Hindlimb muscle (tissue), 1 donor: ENCODE measurements around the gene ATP5ME. TPM values are rescaled to one million over a fixed set of nuclear protein-coding genes. Genes with fewer than 3 reads are reported as not detected.
A peak's percentile ranks its signal among the peaks of the same experiment; 100 is the strongest.
"Not testable (repeated sequence)": the region's sequence is repeated elsewhere in the genome, so short reads cannot be mapped to it uniquely, and the experiment has no call there.

ENCODE experiments used
- DNase-seq: peaks from one replicate; pipeline ENCODE4 v3.0.0-alpha.2; 2013
- polyA plus RNA-seq: library from polyadenylated mRNA; unstranded; fragments of 120-200 nt; gene quantifications from one replicate; pipeline ENCODE4 v1.2.1, GENCODE V29; 2013; ENCODE audit not compliant: insufficient read length

ATP5ME gene
- polyA plus RNA-seq, 1 donor = 251 TPM

GRCh38 chr4:704971-705277 lies 30.8 kb upstream of the ATP5ME start:
- DNase-seq = no peak

GRCh38 chr4:704198-704891 lies 30.3 kb upstream of the ATP5ME start:
- DNase-seq = no peak

GRCh38 chr4:703336-704197 lies 29.5 kb upstream of the ATP5ME start:
- DNase-seq = no peak

DNA sequence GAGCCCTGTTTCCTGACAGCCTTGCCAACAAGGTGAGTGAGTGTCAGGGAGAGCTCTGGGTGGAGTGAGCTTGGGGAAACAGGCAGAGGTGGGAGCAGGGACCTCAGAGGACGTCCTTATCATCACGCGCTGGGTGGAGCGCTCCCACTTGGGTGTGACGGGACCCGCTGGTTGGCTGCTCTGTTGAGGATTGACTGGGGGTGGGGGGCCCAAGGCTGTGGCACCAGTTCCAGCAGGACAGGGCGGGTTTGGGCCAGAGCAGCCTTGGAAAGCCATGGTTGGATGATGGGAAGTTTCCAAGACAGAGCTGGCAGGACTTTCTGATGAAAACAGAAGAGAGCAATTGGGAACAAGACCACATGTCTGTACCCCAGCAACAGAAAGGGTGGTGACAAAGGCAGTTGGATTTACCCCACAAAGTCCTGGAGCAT lies 28.6 kb upstream of the ATP5ME start:
- no peak for DNase-seq

GRCh38 chr4:700587-701264 lies 26.6 kb upstream of the ATP5ME start:
- no peak for DNase-seq

DNA sequence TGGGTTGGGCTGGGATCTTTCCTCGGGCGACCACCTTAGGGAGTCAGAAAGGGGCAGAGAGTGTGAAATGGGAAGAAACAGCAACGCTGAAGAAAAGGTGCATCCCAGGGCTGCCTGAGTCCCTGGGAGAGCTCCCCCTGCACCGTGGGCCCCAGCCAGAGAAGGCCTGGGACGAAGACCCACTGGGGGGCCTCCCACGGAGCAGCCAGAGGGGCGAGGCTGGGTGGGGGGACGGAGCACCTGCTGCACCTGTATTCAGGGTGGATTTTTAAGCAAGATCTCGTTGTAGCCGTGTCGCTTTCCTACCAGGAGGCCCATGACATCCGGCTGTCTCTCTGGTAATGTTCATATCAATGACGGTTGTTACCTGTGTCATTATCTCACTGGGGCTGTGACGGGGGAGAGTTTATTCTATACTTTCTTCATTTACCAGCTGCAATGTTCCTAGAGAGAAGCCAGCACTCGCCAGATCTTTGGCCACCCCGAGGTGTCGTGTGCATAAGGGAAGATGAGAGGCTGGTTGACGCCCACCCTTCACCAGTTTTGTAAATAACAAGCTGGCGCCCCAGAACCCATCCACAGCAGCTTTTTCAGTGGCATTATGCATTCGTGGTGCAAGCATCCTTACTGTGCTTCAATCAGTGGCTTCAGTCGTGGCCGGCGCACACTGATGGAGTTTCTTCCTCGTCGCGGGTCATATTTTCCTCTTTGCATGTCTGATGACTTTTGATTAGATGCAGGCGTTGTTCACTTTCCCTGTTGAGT lies 25.9 kb upstream of the ATP5ME start:
- no peak for DNase-seq

- not testable (repeated sequence) for DNase-seq
These were observed 20.4 kb upstream of the ATP5ME start for GRCh38 chr4:694341-694940.

DNA sequence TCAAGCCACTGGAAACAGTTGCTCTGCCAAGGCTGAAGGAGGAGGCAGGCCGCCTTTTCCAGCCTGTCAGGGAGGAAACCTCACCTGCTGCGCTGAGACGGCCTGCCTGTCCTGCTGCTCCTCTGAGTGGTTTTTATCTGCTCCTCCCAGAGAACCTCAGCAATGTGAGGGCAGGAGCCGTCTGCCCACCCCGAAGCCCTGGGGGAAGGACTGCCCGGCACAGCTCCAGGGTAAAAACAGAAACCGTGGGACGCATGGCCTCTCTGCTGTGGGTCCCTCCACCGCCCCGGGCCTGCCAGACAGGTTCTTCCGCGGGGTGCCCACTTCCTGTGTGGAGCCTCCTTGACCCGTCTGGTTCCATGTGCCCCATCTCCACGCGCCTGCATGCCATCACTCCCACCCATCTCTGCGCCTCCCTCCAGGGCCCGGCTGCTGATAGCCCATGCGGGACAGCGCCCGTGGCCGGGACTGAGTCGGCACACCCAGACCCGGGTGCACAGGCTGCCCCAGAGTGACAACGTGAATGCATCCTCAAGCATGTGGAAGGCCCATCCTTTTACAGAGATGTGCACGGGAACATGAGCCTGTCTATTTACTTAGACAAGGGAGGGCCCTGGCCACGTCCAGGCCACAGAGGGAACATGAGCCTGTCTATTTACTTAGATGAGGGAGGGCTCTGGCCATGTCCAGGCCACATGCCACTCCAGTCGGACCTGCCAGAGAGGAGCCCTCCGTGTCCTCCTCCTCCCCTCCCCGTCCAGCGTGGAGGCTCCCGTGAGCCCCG lies 18.9 kb upstream of the ATP5ME start:
- DNase-seq = no peak

GRCh38 chr4:689723-690122 lies 15.6 kb upstream of the ATP5ME start:
- DNase-seq = no peak

- DNase-seq = no peak
These were observed 15.0 kb upstream of the ATP5ME start, which contains the start of gene SLC49A3 for GRCh38 chr4:688854-689681. SLC49A3 (minus strand) TSS chr4:689151; CDS start chr4:689127, 24 bp downstream.

DNA sequence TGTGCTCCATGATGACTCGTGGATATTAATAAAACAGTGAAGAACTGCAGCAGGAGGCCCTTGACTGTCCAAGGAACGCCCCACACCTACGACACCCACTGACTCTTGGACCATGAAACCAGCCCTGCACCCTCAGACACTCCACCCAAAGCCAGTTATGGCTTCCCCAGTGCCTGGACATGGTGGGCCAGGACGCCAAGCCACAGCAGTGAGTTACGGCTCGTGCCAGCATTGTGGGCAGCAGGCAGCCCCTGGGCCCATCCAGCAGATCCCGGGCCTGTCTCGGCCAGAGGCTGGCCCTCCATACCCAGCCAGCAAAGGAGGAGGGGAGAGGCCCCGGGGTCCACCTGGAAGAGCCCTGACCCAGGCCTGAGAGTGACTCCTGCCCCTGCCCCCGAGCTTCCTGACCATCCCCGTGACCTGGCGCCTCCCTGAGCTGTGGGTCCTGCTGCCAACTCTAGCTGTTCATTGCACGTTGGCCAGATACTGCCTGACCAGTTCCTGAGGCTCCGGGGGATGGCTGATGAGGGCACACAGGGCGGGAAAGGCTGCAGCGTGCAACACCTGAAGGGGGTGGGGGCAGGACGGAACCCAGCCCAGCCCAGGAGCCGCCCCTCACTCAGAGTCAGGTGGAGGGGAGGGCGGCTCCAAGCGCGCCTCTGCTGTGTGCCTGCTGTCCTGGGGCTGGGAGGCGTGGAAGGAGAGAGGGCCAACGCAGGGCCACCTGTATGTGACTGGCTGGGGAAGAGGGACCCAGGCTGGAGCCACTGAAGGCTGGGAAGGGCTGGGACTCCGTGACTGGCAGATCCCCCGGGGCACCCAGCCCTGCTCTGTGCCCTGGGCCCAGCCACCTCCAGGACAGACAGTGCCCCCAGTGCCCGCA lies 14.1 kb upstream of the ATP5ME start:
- DNase-seq = no peak

DNA sequence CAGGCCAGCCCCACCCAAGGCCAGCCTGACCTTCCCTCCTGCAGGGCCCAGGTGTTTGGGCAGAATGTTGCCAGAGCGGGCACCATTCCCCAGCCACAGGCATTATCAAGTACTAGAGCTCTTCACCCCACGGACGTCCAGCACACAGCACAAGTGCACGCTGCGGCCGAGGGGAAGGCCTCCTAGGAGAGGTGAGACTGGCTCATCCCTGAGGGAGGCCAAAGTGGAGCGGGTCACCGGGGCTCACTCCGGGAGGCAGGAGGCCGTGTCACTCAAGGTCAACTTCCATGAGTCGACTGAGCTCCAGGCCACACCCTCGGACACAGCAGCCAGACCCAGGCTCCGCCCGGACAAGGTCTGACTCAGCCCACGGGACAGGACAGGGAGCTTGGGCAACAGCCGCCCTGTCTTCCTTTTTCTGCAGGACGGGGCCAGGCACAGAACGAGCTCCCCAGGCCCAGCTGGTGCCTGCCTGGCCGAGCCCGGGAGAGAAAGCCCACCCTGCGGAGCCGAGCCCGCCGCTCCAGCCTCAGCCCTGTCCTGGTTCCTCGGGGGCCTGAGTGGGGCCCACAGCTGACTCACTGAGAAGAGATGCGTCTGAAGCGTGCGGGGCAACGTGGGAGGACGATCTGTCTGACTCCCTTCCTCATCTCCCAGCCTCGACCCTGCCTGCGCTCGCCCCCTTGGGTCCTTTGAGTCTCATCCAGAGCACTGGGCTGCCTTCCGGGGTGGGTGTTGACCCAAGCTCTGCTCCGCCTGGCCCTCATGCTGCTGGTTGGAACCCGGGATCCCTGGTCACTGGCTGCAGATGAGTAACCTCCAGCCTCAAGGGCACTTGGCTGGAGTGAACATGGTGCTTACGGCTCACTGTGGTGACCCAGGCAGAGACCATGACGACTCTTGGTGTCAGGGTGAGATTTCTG lies 13.2 kb upstream of the ATP5ME start:
- DNase-seq = no peak

GRCh38 chr4:686413-687040 lies 12.5 kb upstream of the ATP5ME start:
- DNase-seq = no peak

DNA sequence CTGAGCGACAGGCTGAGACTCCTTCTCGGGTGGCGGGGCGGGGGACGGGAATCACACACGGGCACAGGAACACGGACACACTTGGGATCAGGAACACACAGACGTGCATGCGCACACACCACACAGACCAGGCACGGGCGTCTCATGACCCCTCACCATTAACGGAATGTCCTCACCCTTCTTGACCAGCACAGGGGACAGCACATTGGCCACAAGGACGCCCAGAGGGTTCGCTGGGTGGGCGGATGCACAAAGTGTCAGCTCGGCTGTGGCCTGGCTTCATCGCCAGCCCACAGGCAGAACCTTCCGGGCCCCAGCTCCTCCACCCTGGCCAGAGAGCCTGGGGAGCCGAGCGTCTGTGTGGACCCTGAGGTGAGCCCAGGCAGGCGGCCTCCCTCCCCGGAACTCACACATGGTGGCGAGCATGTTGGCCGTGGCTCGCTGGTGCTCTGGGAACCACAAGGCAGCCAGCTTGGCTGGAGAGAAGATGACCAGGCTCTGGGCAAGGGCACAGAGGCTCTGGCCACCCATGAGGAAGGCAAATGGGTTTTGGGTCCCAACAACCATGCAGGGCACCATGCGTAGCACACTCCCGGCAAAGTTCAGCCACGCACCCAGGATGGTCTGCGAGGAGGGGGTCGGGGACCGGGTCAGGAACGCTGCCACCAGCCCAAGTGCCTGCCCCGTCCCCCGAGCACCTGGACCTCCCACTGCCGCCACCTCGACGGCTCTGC lies 11.8 kb upstream of the ATP5ME start:
- no peak for DNase-seq

DNA sequence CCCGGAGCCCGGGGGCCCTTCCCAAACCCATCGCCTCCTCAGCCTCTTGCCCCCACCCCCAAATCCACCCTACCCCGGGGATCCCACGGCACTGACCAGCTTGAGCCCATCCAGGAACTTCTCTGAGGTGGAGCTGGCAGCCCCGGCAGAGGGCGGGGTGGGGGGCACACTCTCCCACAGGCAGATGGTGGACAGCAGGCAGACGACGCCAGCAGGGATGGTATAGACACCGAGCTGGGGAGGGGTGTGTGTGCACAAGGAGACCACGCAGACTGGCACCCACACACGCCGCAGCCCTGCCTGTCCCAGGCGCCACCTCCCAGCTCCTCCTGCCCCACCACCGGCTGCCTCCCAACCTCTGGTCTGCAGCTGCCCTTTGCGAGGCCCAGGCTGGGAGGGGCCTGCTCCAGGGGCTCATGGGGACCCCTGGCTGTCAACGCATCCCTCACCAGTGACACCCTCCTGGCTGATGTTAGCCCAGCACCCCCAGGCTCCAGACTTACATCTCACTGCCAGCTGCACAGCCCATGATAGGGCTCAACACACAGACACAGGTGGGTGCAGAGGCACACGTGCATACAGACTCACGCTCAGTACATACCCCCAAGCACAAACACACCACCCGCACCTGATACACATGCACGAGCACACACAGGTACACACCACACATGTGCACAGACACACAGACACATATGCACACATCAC lies 10.7 kb upstream of the ATP5ME start:
- no peak for DNase-seq

- peak; percentile 76 for DNase-seq
These were observed 10.0 kb upstream of the ATP5ME start for GRCh38 chr4:683982-684622.
